ENCODE measurements around the gene ABHD12.

GRCh38 chr20:25372584-25373336 lies 17.9 kb downstream of the ABHD12 start:
- TF ChIP-seq ZC3H10 (CRISPR knock-in tag; IDR thresholded peaks at IDR 0.05) (no peak), CSRNP3 (CRISPR knock-in tag; IDR thresholded peaks at IDR 0.05) (no peak), TOX (CRISPR knock-in tag; IDR thresholded peaks at IDR 0.05; ENCODE audit: borderline replicate concordance) (no peak), SNAI2 (CRISPR knock-in tag; IDR thresholded peaks at IDR 0.05) (no peak), ESRRG (CRISPR knock-in tag; IDR thresholded peaks at IDR 0.05) (no peak), ZFP30 (CRISPR knock-in tag; IDR thresholded peaks at IDR 0.05) (no peak), CREB5 (CRISPR knock-in tag; IDR thresholded peaks at IDR 0.05; ENCODE audit: low read depth) (no peak), POU6F1 (CRISPR knock-in tag; IDR thresholded peaks at IDR 0.05; ENCODE audit: borderline replicate concordance, low read depth) (no peak), CSDC2 (CRISPR knock-in tag; IDR thresholded peaks at IDR 0.05) (no peak), ZFP3 (CRISPR knock-in tag; IDR thresholded peaks at IDR 0.05) (no peak), BACH2 (CRISPR knock-in tag; IDR thresholded peaks at IDR 0.05; ENCODE audit: borderline replicate concordance) (no peak), RARB (CRISPR knock-in tag; IDR thresholded peaks at IDR 0.05) (no peak), ARNTL (CRISPR knock-in tag; IDR thresholded peaks at IDR 0.05; ENCODE audit: borderline replicate concordance, low read depth) (no peak)
- TF ChIP-seq, protein P1, sequence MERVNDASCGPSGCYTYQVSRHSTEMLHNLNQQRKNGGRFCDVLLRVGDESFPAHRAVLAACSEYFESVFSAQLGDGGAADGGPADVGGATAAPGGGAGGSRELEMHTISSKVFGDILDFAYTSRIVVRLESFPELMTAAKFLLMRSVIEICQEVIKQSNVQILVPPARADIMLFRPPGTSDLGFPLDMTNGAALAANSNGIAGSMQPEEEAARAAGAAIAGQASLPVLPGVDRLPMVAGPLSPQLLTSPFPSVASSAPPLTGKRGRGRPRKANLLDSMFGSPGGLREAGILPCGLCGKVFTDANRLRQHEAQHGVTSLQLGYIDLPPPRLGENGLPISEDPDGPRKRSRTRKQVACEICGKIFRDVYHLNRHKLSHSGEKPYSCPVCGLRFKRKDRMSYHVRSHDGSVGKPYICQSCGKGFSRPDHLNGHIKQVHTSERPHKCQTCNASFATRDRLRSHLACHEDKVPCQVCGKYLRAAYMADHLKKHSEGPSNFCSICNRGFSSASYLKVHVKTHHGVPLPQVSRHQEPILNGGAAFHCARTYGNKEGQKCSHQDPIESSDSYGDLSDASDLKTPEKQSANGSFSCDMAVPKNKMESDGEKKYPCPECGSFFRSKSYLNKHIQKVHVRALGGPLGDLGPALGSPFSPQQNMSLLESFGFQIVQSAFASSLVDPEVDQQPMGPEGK (CRISPR knock-in tag; IDR thresholded peaks at IDR 0.05; ENCODE audit: borderline replicate concordance): no peak
